NCI-H1092 treated with DMSO at 0.1 percent for 48 hours (cell line): Measurements from ENCODE around the gene RPRM.
"Not testable (repeated sequence)": the region's sequence is repeated elsewhere in the genome, so short reads cannot be mapped to it uniquely, and the experiment has no call there.

ENCODE experiments used
- DNase-seq: peaks from one replicate; lab custom pipeline; 2025; lab: John Stamatoyannopoulos, UW

RPRM gene

GRCh38 chr2:153478289-153479261 is at the start of gene RPRM:
TSS of gene RPRM (minus strand) at chr2:153478762. CDS start at chr2:153478565, 197 bp downstream.
- DNase-seq, result peak; percentile 70

GRCh38 chr2:153519257-153519875 is 40.8 kb upstream of the RPRM start:
- DNase-seq, result peak; percentile 24

GRCh38 chr2:153512331-153512730 is 33.8 kb upstream of the RPRM start:
- no peak for DNase-seq

GRCh38 chr2:153510996-153511395 is 32.4 kb upstream of the RPRM start:
- DNase-seq, result no peak

GRCh38 chr2:153509133-153509532 is 30.6 kb upstream of the RPRM start:
- no peak for DNase-seq

- DNase-seq, result not testable (repeated sequence)
Observed at GRCh38 chr2:153506499-153506898, 27.9 kb upstream of the RPRM start.

- no peak for DNase-seq
Observed at GRCh38 chr2:153499439-153499838, 20.9 kb upstream of the RPRM start.

GRCh38 chr2:153497938-153498629 is 19.5 kb upstream of the RPRM start:
- peak; percentile 58 for DNase-seq

GRCh38 chr2:153495725-153496124 is 17.2 kb upstream of the RPRM start:
- no peak for DNase-seq

- no peak for DNase-seq
Observed at GRCh38 chr2:153488072-153488471, 9.5 kb upstream of the RPRM start.

GRCh38 chr2:153487448-153487847 is 8.9 kb upstream of the RPRM start:
- DNase-seq, result no peak

GRCh38 chr2:153479573-153479972 is 1.0 kb upstream of the RPRM start:
- DNase-seq, result no peak

GRCh38 chr2:153477636-153478288 is 800 bp downstream of the RPRM start:
- peak; percentile 32 for DNase-seq

- peak; percentile 63 for DNase-seq
Observed at GRCh38 chr2:153476816-153477635, 1.5 kb downstream of the RPRM start.

GRCh38 chr2:153476491-153476815 is 2.1 kb downstream of the RPRM start:
- DNase-seq, result no peak

GRCh38 chr2:153474876-153475435 is 3.6 kb downstream of the RPRM start:
- no peak for DNase-seq

GRCh38 chr2:153474407-153474806 is 4.2 kb downstream of the RPRM start:
- DNase-seq, result no peak

GRCh38 chr2:153470867-153471266 is 7.7 kb downstream of the RPRM start:
- DNase-seq, result no peak

GRCh38 chr2:153464395-153464794 is 14.2 kb downstream of the RPRM start:
- peak; percentile 2 for DNase-seq

- no peak for DNase-seq
Observed at GRCh38 chr2:153462338-153462859, 16.2 kb downstream of the RPRM start.

- DNase-seq, result no peak
Observed at GRCh38 chr2:153461453-153461852, 17.1 kb downstream of the RPRM start.
